H9 (cell line): ENCODE data around the gene FCN2. TPM values are rescaled to one million over a fixed set of nuclear protein-coding genes. Genes with fewer than 3 reads are reported as not detected.

Source experiments
- DNase-seq: peaks from one replicate; pipeline ENCODE4 v3.0.0-alpha.2; 2017
- H2AFZ ChIP-seq: one replicate; pipeline ENCODE4 v1.6.1; 2013; ENCODE audit warnings: mild to moderate bottlenecking, low read length, control low read depth, moderate library complexity
- H2AK5ac ChIP-seq: 2 replicates; pipeline ENCODE4 v1.6.1; 2013; ENCODE audit warnings: low read length, control low read depth, mixed read lengths; ENCODE audit not compliant: insufficient read length
- H2BK120ac ChIP-seq: one replicate; pipeline ENCODE4 v1.6.1; 2013; ENCODE audit warnings: low read depth, mild to moderate bottlenecking, low read length, control low read depth, inconsistent platforms; ENCODE audit not compliant: poor library complexity, severe bottlenecking
- H2BK12ac ChIP-seq: 2 replicates; pipeline ENCODE4 v1.6.1; 2013; ENCODE audit warnings: low read length, control low read depth, mixed read lengths, low read depth; ENCODE audit not compliant: insufficient read length
- H2BK15ac ChIP-seq: 2 replicates; pipeline ENCODE4 v1.6.1; 2013; ENCODE audit warnings: low read depth, low read length, control low read depth
- H2BK20ac ChIP-seq: one replicate; pipeline ENCODE4 v1.6.1; 2013; ENCODE audit warnings: low read depth, mild to moderate bottlenecking, low read length, control low read depth, inconsistent platforms; ENCODE audit not compliant: poor library complexity, severe bottlenecking
- H2BK5ac ChIP-seq: 2 replicates; pipeline ENCODE4 v1.6.1; 2013; ENCODE audit warnings: low read length, control low read depth, mixed read lengths; ENCODE audit not compliant: insufficient read length
- H3K14ac ChIP-seq: 2 replicates; pipeline ENCODE4 v1.6.1; 2013; ENCODE audit warnings: low read length, control low read depth; ENCODE audit not compliant: insufficient read depth
- H3K18ac ChIP-seq: 2 replicates; pipeline ENCODE4 v1.6.1; 2013; ENCODE audit warnings: low read depth, mild to moderate bottlenecking, mixed read lengths, low read length, control low read depth; ENCODE audit not compliant: insufficient read length
- H3K23ac ChIP-seq: 2 replicates; pipeline ENCODE4 v1.6.1; 2013; ENCODE audit warnings: low read length, control low read depth, mixed read lengths, low read depth; ENCODE audit not compliant: insufficient read length
- H3K23me2 ChIP-seq: 2 replicates; pipeline ENCODE4 v1.6.1; 2013; ENCODE audit warnings: low read depth, mild to moderate bottlenecking, mixed read lengths, low read length, control low read depth; ENCODE audit not compliant: insufficient read length, poor library complexity, severe bottlenecking
- H3K27ac ChIP-seq: 2 replicates; pipeline ENCODE4 v1.5.1; 2013; ENCODE audit warnings: low read length, control low read depth, mixed read lengths, low read depth; ENCODE audit not compliant: insufficient read length
- H3K27me3 ChIP-seq: 2 replicates; pipeline ENCODE4 v1.6.1; 2013; ENCODE audit warnings: low read length, control low read depth, inconsistent platforms; ENCODE audit not compliant: insufficient read depth
- H3K4ac ChIP-seq: 2 replicates; pipeline ENCODE4 v1.6.1; 2013; ENCODE audit warnings: low read depth, mild to moderate bottlenecking, control low read depth, inconsistent platforms, low read length, moderate library complexity
- H3K4me1 ChIP-seq: 2 replicates; pipeline ENCODE4 v1.6.1; 2013; ENCODE audit warnings: low read length, control low read depth, inconsistent platforms; ENCODE audit not compliant: insufficient read depth
- H3K4me2 ChIP-seq: 2 replicates; pipeline ENCODE4 v1.6.1; 2013; ENCODE audit warnings: low read length, control low read depth, mixed read lengths; ENCODE audit not compliant: insufficient read length, insufficient read depth
- H3K56ac ChIP-seq: 2 replicates; pipeline ENCODE4 v1.6.1; 2013; ENCODE audit warnings: low read depth, mild to moderate bottlenecking, mixed read lengths, low read length, control low read depth; ENCODE audit not compliant: insufficient read length
- H3K79me1 ChIP-seq: 2 replicates; pipeline ENCODE4 v1.6.1; 2013; ENCODE audit warnings: low read depth, mild to moderate bottlenecking, moderate library complexity, low read length, control low read depth, inconsistent platforms; ENCODE audit not compliant: insufficient read depth, poor library complexity, severe bottlenecking
- H3K79me2 ChIP-seq: 2 replicates; pipeline ENCODE4 v1.6.1; 2013; ENCODE audit warnings: low read length, control low read depth, inconsistent platforms; ENCODE audit not compliant: insufficient read depth
- H3K9ac ChIP-seq: 2 replicates; pipeline ENCODE4 v1.6.1; 2013; ENCODE audit warnings: low read length, control low read depth, mixed read lengths; ENCODE audit not compliant: insufficient read length; ENCODE audit errors: extremely low read depth
- H3K9me3 ChIP-seq: one replicate; pipeline ENCODE4 v1.6.1; 2013; ENCODE audit warnings: low read depth, low read length, inconsistent platforms; ENCODE audit not compliant: control insufficient read depth
- H3T11ph ChIP-seq: one replicate; pipeline ENCODE4 v1.6.1; 2013; ENCODE audit warnings: mild to moderate bottlenecking, low read length, control low read depth, inconsistent platforms
- H4K20me1 ChIP-seq: one replicate; pipeline ENCODE4 v1.6.1; 2013; ENCODE audit not compliant: control insufficient read depth, insufficient read length, insufficient read depth
- H4K5ac ChIP-seq: 2 replicates; pipeline ENCODE4 v1.6.1; 2013; ENCODE audit warnings: low read depth, mild to moderate bottlenecking, mixed read lengths, low read length, control low read depth; ENCODE audit not compliant: insufficient read length
- H4K8ac ChIP-seq: replicated peaks from 2 replicates; pipeline ENCODE4 v1.6.1; 2013; ENCODE audit warnings: low read length, control low read depth, mixed read lengths, low read depth; ENCODE audit not compliant: insufficient read length
- H4K91ac ChIP-seq: 2 replicates; pipeline ENCODE4 v1.6.1; 2013; ENCODE audit warnings: low read depth, mild to moderate bottlenecking, moderate library complexity, mixed read lengths, low read length, control low read depth; ENCODE audit not compliant: insufficient read length
- H3K27ac Mint-ChIP-seq, 3 experiments: 2 replicates in 2 of 3; 3 replicates in 1 of 3; pipeline ENCODE4 v1.8.0; 2020 to 2021; ENCODE audit warnings: mixed read lengths in 3 of 3, mild to moderate bottlenecking in 1 of 3, moderate library complexity in 1 of 3
- H3K27me3 Mint-ChIP-seq: 2 replicates; pipeline ENCODE4 v1.8.0; 2021; ENCODE audit warnings: low read depth, mild to moderate bottlenecking, moderate library complexity, mixed read lengths
- H3K36me3 Mint-ChIP-seq, 3 experiments: 2 replicates in 2 of 3; 3 replicates in 1 of 3; pipeline ENCODE4 v1.8.0; 2020 to 2021; ENCODE audit warnings: low read depth in 3 of 3, mixed read lengths in 3 of 3; ENCODE audit not compliant: insufficient read depth in 1 of 3
- H3K4me1 Mint-ChIP-seq, 2 experiments: 2 replicates each; pipeline ENCODE4 v1.8.0; 2020; ENCODE audit warnings: mixed read lengths in 2 of 2
- H3K4me3 Mint-ChIP-seq, 2 experiments: 2 replicates in 1 of 2; 3 replicates in 1 of 2; pipeline ENCODE4 v1.8.0; 2020 to 2021; ENCODE audit warnings: mild to moderate bottlenecking in 2 of 2, mixed read lengths in 2 of 2, moderate library complexity in 1 of 2
- H3K9me3 Mint-ChIP-seq, 2 experiments: 2 replicates in 1 of 2; 3 replicates in 1 of 2; pipeline ENCODE4 v1.8.0; 2020; ENCODE audit warnings: mild to moderate bottlenecking in 2 of 2, mixed read lengths in 2 of 2, moderate library complexity in 1 of 2
- CTCF ChIP-seq: fragments of 200-600 bp; sonication (generic); conservative IDR thresholded peaks from 3 replicates; pipeline ENCODE4 v1.8.0; 2021; ENCODE audit warnings: antibody characterized with exemption, mild to moderate bottlenecking
- WGBS: extraction: QIAGEN DNeasy Blood & Tissue Kit; methylation state at CpG from one replicate; pipeline ENCODE4 v1.1.7; 2013; ENCODE audit warnings: missing lambda C conversion rate, low lambda C conversion rate, mixed read lengths; ENCODE audit not compliant: insufficient read length; ENCODE audit errors: extremely low coverage; 5-methylcytosine and 5-hydroxymethylcytosine counted together
- total RNA-seq: library from RNA; stranded (reverse); gene quantifications from 2 replicates; pipeline ENCODE4 v1.2.1, GENCODE V29; 2021

FCN2 gene
- total RNA-seq, 1 experiment from 2014 or later = not detected

- no peak overlapping the region for H3K23ac ChIP-seq
- no peak overlapping the region for H4K5ac ChIP-seq
- DNase-seq = no peak
- Mint-ChIP-seq H3K27ac (no peak overlapping the region), H3K4me1 (peaks cover 0 to 4% of the 10 kb centered on the region in 2 experiments; a peak in 1 of 4 replicates), H3K36me3 (no peaks in the 10 kb centered on the region), H3K27me3 (no peaks in the 10 kb centered on the region), H3K9me3 (no peaks in the 10 kb centered on the region), H3K4me3 (no peak overlapping the region)
- no peaks in the 10 kb centered on the region for H3K23me2 ChIP-seq
- no peaks in the 10 kb centered on the region for H3K79me1 ChIP-seq
- no peak overlapping the region for H2BK12ac ChIP-seq
- H4K91ac ChIP-seq = no peak overlapping the region
- no peak for TF ChIP-seq CTCF
- no peak overlapping the region for H2AFZ ChIP-seq
- H3K79me2 ChIP-seq = no peaks in the 10 kb centered on the region
- H2BK120ac ChIP-seq = no peak overlapping the region
- no peaks in the 10 kb centered on the region for H3K9me3 ChIP-seq
- no peak overlapping the region for H3K27ac ChIP-seq
- H3K4me1 ChIP-seq = no peaks in the 10 kb centered on the region
- H3K27me3 ChIP-seq = no peaks in the 10 kb centered on the region
- no peak overlapping the region for H3T11ph ChIP-seq
- no peak overlapping the region for H2BK5ac ChIP-seq
- no peak overlapping the region for H3K4ac ChIP-seq
- no peak overlapping the region for H3K9ac ChIP-seq
- no peak overlapping the region for H3K14ac ChIP-seq
- H4K8ac ChIP-seq = no peak overlapping the region
- H2AK5ac ChIP-seq = no peak overlapping the region
- no CpG with 5 or more reads among the region's 12 CpGs for WGBS
- H3K4me2 ChIP-seq = no peak overlapping the region
- H2BK20ac ChIP-seq = no peak overlapping the region
- H2BK15ac ChIP-seq = no peak overlapping the region
- no peak overlapping the region for H3K56ac ChIP-seq
- no peaks in the 10 kb centered on the region for H4K20me1 ChIP-seq
- no peak overlapping the region for H3K18ac ChIP-seq
Measured at GRCh38 chr9:134840511-134840910, 40.1 kb upstream of the FCN2 start.
